ENCODE data around the gene NPFFR1.
"Not testable (repeated sequence)": the region's sequence is repeated elsewhere in the genome, so short reads cannot be mapped to it uniquely, and the experiment has no call there.

Gene NPFFR1

DNA sequence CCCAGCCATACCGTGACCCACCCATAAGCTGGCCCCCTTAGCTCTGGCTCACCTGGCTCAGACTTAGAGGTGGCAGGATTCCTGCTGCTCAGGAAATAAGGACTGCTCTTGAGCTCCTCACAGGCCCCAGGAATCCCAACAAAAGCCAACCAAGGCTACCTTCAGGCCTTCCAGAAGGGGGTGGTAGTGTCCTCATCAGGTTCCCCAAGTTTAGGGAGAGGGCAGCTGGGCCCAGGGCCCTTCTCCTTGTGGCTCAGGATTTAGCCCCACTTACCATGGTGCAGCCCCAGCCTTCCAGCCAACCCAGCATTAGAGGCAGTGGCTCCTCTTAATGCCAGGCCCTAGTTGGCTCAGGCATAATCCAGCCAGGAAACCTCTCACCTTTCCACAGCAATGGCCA, 23.5 kb downstream of the NPFFR1 start:
- no peak overlapping the region for H3K27ac ChIP-seq
- no peak for DNase-seq (ENCODE audit: low read depth, low spot score)

DNA sequence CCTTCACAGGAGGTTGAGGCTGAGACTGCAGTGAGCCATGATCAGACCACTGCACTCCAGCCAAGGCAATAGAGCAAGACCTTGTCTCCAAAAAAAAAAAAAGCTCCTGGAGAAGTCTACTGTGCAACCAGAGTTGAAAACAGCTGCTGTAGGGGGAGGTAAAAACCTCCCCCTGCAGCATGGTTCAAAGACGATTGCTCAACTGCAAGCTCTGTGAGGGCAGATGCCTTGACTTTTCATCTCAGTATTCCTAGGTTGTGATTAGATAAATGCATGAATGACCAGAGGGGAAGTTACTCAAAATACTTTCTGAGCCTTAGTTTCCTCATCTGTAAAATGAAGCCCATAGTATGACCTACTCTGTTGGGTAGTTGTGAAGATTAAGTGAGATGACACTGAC, 25.6 kb downstream of the NPFFR1 start:
- DNase-seq (ENCODE audit: low read depth, low spot score), result no peak
- H3K27ac ChIP-seq, result no peak overlapping the region

DNA sequence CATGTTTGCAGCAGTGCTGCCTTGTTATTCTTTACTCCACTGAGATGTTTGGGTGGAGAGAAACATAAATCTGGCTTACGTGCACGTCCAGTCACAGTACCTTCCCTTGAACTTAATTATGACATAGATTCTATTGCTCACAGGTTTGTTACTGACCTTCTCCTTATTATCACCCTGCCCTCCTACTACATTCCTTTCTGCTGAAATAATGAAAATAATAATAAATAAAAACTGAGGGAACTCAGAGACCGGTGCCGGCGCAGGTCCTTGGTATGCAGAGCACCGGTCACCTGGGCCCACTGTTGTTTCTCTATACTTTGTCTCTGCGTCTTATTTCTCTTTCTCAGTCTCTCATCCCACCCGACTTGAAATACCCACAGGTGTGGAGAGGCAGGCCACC, 26.0 kb downstream of the NPFFR1 start:
- DNase-seq (ENCODE audit: low read depth, low spot score); H3K27ac ChIP-seq: not testable (repeated sequence)

DNA sequence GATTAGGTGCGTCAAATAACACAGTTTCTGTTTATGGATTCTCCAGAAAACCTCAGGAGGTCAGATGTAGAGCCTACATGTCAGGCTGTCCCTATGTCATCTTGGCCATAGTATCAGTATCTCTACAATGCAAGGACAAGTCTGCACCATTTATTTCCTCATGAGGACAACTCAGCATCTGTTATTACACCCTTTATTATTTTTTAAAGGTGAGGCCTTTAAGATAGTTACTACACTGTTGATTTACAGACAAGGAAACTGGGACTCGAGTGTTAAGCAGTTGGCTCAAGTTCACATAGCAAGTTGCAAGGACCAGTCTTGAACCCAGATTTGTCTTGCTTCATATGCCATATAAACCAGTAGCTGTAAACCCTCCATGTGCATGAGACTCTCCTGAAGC, 27.3 kb downstream of the NPFFR1 start:
- no peak for DNase-seq (ENCODE audit: low read depth, low spot score)
- peak overlapping the region; percentile 54 for H3K27ac ChIP-seq

DNA sequence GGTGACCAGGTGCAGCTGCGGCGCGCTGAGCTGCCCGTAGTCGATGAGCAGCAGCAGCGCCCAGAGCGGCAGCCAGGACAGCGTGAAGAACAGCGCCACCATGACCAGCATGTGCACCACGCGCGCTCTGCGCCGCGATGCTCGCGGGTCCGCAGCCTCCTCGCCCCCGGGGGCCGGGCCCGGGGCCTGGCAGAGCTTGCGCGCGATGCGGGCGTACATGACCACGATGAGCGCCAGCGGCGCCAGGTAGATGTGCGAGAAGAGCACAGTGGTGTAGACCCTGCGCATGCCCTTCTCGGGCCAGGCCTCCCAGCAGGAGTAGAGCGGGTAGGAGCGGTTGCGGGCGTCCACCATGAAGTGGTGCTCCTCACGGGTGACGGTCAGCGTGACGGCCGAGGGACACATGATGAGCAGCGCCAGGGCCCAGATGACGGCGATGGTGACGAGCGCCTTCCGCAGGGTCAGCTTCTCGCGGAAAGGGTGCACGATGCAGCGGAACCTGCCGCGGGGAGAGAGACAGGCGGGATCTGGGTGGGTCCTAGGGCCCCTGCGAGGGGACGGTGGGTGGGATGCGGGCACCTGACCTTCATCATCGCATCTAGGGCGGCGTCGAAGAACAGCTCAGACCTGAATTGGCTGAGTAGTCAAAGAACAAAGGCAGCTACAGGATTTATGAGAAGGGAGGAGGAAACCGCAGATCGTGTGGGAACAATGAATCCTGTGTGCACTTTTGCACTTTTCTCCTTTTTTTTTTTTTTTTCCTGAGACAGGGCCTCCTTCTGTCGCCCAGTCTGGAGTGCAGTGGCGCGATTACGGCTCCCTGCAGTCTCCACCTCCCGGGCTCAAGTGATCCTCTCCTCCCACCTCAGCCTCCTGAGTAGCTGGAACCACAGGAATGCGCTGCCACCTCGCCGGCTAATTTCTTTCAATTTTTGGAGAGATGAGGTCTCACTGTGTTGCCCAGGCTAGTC, 28.2 kb downstream of the NPFFR1 start:
- DNase-seq (ENCODE audit: low read depth, low spot score), result peak; percentile 90

DNA sequence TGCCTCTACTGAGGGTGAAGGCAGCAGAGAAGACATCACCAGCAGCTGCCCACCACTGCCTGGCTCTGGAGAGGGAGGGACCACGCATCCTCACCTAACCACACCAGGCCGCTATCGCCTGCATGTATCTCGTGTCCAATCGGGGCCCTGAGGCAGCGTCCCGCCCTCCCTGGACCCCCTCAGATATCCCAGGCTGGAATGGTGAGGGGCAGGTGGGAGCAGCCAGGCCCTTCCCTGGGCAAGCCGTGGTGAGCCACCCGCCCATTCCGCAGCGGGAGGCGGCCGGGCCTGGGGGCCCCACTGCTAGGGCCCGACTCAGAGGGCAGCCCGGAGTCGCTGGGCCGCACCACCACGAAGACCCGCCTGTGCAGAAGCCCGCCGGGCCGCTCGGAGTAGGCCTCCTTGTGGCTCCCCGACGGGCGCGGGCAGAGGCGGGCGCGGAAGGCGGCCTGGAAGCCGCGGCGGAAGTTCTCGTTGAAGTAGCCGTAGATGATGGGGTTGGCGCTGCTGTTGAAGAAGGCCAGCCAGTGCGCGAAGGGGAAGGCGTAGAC, 29.0 kb downstream of the NPFFR1 start:
- no peak for DNase-seq (ENCODE audit: low read depth, low spot score)

More for the DNA sequence above, 28.2 kb downstream of the NPFFR1 start:
- peak overlapping the region; percentile 54 for H3K27ac ChIP-seq

DNA sequence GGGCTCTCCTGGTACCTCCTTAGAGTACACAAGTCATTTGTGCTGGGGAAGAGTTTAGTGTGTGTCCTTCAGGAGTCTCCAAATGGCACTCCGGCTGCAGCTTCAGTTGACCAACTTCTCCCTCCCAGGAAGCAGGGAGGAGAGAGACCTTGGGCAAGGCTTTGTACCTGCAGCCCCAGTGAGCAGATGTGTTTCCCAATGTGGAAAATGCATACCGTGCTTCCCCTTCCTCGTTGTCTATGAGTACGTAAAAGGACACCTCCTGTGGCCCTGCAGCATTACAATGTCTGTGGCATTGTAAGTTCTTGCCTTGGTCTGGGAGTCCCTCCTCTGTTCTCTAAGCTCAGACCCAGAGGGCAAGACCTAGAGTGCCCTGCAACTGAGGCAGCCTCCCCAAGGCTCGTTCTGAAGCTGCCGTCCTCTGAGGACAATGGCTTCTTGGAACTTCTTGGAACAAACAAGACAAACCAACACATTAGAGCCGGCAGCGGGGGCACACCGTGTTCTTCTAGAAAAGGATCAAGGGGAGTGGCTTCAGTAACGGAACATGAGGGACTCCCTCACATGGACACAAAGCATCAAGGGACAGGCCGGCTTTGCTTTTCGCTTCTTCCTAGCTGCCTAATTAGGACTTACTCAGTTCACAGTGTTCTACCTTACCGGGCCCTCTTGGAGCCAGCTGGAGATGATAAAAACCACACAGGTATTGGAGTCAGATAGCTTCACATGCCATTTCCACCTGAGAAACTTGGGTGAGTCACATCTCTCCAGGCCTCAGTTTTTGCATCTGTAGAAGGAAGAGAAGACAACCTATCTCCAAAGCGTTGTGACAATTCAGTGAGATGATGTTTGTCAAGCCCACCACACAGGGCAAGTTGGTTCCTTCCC, 29.7 kb downstream of the NPFFR1 start:
- H3K27ac ChIP-seq, result no peak overlapping the region
- DNase-seq (ENCODE audit: low read depth, low spot score), result no peak

More for the DNA sequence above, 29.0 kb downstream of the NPFFR1 start:
- no peak overlapping the region for H3K27ac ChIP-seq

DNA sequence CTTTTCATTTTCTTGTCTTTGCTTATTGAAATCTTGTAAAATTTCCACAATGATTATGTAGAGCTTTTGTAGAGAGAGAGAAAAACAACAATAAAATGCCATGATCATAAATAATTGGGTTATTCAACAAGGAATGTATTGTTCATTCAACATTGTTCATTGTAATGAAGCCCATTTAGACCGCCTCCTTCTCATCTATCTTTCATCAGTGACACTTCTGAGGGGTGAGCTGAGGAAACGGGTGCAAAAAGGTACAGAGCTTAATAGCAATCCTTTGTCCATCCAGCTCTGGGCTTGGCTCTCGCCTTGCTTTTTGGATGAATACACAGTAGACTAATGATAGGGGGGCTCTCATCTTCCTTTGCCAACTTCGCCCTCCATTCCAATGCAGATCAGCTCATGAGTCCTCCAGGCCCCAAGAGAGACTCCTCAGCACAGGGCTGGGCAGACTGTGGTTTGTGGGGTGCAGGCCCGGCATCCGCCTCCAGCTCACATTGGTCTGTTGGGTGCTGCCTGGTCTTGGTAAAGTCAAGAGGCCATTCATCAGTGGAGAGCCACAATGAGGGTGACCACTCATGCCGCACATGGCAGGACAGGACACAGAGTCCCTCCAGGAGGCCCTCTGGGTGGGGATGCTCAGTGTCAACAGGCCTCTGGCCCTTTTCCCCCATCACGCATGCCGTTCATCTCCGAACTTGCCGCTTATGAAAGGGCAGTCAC, 32.7 kb downstream of the NPFFR1 start:
- no peak for DNase-seq (ENCODE audit: low read depth, low spot score)

DNA sequence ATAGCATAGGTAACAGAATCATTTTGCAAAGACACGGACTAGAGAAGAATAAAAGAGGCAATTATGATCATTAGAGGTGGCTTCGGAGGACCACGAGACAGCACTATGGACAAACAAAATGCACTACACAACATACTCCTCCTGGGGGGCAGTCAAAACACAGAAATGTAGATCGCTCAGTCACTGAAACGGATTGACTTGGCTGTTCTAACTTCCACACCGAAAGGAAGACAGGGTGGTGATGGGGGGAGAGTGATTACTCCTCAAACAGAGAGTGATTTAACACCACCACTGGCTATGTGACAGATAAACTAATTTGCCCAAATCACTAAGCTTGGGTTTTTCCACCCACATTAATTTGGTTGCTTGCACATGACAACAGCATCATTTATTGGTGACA, 36.4 kb downstream of the NPFFR1 start:
- no peak overlapping the region for H3K27ac ChIP-seq
- DNase-seq (ENCODE audit: low read depth, low spot score), result no peak

More for the DNA sequence above, 32.7 kb downstream of the NPFFR1 start:
- no peak overlapping the region for H3K27ac ChIP-seq

DNA sequence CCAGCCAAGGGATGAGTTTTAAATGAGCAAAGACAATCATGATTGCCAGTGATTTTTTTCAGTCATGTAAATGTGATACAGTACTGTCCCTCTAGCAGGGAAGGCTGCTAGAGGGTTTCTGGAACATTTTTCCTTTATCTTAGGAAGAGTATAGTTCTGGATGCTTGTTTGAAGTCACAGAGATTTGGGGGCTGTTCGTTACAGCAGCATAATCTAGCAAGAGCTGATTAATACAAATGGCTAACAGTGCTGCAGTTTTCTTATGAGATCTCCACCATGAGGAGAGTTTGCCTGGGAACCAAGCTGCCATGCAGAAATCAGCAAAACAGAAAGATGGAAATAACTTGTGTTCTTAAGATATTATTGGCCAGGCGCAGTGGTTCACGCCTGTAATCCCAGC, 42.7 kb downstream of the NPFFR1 start:
- H3K27ac ChIP-seq, result no peak overlapping the region
- no peak for DNase-seq (ENCODE audit: low read depth, low spot score)

DNA sequence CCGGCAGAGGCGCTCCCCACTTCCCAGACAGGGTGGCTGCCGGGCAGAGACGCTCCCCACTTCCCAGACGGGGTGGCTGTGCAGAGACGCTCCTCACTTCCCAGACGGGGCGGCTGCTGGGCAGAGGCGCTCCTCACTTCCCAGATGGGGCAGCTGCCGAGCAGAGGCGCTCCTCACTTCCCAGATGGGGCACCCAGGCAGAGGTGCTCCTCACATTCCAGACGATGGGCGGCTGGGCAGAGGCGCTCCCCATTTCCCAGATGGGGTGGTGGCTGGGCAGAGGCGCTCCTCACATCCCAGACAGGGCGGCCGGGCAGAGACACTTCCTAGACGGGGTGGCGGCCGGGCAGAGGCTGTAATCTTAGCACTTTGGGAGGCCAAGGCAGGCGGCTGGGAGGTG, 43.8 kb downstream of the NPFFR1 start:
- DNase-seq (ENCODE audit: low read depth, low spot score); H3K27ac ChIP-seq: not testable (repeated sequence)

DNA sequence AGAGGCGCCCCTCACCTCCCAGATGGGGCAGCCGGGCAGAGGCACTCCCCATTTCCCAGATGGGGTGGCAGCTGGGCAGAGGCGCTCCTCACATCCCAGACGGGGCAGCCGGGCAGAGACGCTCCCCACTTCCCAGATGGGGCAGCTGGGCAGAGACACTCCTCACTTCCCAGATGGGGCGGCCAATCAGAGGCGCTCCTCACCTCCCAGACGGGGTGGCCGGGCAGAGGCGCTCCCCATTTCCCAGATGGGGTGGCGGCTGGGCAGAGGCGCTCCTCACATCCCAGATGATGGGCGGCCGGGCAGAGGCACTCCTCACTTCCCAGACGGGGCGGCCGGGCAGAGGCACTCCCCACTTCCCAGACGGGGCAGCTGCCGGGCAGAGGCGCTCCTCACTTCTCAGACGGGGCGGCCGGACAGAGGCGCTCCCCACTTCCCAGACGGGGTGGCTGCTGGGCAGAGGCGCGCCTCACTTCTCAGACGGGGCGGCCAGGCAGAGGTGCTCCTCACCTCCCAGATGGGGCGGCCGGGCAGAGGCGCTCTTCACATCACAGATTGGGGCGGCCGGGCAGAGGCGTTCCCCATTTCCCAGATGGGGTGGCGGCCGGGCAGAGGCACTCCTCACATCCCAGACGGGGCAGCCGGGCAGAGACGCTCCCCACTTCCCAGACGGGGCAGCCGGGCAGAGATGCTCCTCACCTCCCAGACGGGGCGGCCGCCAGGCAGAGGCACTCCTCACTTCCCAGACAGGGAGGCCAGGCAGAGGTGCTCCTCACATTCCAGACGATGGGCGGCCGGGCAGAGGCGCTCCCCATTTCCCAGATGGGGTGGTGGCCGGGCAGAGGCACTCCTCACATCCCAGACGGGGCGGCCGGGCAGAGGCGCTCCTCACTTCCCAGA, 44.5 kb downstream of the NPFFR1 start:
- not testable (repeated sequence) for H3K27ac ChIP-seq; DNase-seq (ENCODE audit: low read depth, low spot score)

DNA sequence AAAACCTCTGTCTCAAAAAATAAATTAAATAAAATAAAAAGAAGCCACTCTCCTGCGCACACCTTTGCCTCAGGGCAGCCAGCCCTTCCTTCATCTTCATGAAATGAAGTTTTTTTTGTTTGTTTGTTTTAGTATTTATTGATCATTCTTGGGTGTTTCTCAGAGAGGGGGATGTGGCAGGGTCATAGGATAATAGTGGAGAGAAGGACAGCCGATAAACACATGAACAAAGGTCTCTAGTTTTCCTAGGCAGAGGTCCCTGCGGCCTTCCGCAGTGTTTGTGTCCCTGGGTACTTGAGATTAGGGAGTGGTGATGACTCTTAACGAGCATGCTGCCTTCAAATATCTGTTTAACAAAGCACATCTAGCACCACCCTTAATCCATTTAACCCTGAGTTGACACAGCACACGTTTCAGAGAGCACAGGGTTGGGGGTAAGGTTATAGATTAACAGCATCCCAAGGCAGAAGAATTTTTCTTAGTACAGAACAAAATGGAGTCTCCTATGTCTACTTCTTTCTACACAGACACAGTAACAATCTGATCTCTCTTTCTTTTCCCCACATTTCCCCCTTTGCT, 45.8 kb downstream of the NPFFR1 start:
- H3K27ac ChIP-seq; DNase-seq (ENCODE audit: low read depth, low spot score): not testable (repeated sequence)

DNA sequence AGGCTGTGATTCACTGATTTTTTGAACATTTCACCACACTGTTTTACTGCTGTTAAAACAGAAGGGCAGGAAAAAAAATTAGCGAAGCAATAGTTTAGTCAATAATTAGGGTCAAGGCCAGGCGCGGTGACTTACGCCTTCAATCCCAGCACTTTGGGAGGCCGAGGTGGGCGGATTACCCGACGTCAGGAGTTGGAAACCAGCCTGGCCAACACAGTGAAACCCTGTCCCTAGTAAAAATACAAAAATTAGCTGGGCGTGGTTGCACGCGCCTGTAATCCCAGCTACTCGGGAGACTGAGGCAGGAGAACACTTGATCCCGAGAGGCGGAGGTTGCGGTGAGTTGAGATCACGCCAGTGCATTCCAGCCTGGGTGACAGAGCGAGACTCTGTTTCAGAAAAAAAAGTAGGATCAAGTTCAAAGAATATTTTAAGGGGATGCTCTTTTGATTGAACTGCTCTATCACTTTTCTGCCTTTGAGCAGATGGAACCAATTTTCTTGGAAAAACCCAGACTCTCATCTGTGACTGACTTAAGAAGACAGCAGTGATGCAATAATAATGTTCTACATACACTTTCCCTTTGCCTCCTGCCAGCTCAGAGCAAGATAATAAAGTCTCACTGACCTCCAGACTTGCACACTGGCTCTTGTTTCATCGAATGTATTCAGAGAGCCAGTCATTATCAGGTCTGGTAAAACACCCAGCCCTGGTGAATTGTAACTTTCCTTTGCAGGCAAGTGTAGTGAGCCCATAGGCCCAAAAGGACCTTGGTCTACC, 48.9 kb downstream of the NPFFR1 start:
- no peak overlapping the region for H3K27ac ChIP-seq
- no peak for DNase-seq (ENCODE audit: low read depth, low spot score)

DNA sequence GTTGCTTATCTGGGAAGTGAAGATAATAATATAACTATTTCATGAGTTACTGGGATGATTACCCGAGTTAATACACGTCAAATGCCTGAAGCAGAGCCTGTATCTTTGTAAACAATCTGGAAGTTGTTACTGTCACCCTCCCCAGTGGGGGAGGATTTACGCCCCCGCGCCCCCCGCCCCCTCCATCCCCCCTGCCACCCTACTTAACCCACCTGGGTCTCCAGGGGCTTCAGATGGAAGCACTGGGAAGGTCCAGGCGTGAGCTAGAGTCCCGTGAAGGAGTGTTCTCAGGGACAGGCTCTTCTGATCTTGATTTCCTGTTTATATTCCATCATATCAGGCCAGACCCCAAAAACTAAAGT, 49.9 kb downstream of the NPFFR1 start:
- peak overlapping the region; percentile 70 for H3K27ac ChIP-seq
- DNase-seq (ENCODE audit: low read depth, low spot score), result no peak

DNA sequence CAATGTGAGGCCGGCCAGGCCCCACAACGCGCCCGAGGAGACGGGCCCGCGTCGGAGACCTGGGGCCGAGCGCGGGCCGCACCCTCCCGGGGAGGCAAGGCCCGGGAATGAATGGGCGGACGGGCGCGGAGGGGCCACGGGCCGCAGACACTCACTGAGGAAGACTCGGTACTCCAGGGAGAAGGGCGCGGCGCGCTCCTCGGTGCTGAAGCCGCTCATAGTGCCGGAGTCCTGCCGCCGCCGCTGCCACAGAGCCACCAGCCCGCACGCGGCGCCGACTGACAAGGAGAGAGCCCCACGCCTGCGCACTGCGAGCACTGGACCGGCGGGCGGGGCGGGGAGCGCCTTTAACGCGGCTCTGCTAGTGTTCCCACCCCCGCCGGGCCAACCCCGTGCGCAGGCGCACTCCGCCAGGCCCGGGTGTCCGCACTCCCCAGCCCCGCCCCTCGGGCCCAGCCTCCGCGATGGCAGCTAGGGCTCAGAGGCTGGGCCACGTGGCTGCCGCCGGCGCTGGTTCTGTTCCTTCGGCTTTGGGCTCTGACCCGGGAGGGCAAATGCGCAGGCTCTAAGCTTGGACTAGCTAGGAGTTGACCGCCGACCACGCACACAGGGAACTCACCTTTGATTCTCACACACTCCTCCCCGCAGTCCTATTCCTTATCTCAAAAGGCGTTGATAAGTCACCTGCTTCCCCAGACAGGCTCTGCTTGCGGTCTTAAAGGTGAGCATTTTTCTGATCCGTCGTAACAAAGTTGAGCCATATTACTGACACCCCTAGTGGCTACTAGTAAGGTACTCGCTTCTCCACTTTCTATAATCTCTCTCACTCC, 50.5 kb downstream of the NPFFR1 start, which contains the start of gene PPA1:
PPA1 (minus strand) TSS at position 321 of the 830 bp plus-strand sequence; CDS start at position 219, 102 bp downstream.
- DNase-seq (ENCODE audit: low read depth, low spot score), result peak; percentile 72
- peak within 1 kb of the TSS; percentile 70 for H3K27ac ChIP-seq

DNA sequence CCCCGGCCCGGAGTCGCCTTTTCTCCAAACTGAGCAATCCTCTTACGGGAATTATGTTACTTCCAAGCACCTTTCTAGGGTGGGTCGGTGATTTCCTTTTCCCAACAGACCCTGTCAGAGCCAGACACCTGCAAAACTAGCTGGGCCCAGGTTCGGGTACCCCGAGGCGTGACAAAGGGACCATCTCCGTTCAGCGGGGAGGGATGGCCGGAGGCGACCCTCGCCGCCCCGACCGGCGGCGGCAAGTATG, 51.0 kb downstream of the NPFFR1 start:
- peak overlapping the region; percentile 70 for H3K27ac ChIP-seq
- DNase-seq (ENCODE audit: low read depth, low spot score), result no peak
